ENCODE data around the gene MAP3K14.

GRCh38 chr17:45230787-45231480 is 85.9 kb downstream of the MAP3K14 start:
- TF ChIP-seq POLR2A (IDR thresholded peaks at IDR 0.05) = no peak
- no peak for TF ChIP-seq CTCF (IDR thresholded peaks at IDR 0.05 in 4 of 5, conservative IDR thresholded peaks at IDR 0.05 in 1 of 5)

Data from gastrocnemius medialis (tissue), 4 donors.